NCI-H1930 (cell line): ENCODE data around the gene TEX29.

Source experiments
- DNase-seq, 2 experiments: peaks; one replicate each; lab custom pipeline; 2025; lab: John Stamatoyannopoulos, UW

Gene TEX29

DNA sequence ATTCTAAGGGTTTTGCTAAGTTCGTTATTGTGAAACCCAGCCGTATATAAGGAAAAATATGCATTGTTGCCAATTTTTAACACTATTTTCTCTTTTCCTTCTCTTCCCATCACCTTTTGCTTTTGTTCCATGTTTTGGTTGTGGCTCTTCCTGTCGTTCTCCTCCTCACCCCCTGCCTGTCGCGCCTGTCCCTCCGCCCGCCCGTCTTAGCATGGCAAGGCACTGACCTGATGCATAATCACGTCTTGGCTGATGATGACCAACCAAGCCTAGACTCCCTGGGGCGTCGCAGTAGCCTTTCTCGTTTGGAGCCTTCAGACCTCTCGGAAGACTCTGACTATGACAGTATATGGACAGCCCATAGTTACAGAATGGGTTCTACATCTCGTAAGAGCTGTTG lies 28.5 kb upstream of the TEX29 start:
- DNase-seq, result no peak

DNA sequence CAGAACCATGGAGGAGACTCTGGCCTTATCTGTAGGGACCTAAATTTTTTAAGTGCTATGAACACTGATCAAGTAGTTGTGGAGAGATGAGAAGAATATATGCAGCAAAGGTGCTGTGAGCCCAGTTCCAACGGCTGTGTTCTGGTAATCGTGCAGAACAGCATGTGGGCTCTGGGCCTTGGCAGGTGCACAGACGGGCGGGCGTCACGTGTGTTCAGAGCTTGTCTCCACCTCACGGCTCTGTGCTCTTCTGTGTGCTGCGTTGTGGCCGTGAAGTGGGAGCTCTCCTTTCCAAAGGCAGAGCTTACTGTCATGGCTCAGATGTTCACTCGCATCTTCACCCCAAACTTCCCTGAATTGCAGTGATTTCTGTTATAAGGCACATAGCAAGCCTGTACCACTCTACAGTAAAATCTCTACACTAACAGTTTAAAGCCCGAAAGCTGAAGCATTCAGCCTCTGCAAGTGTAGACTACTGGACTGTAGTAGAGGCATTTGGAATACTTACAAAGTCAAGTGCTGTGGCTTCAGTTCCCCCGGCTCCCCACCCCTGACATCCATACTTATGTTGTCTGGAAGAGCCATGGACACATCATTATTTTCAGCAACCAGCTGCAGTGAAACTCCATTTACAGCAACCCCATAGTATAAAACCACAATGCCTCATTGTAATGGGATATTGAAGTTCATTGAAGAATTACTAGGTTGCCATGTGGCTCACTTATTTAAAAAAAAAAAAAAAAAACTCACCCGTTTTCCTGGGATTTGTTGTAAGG lies 27.5 kb upstream of the TEX29 start:
- no peak for DNase-seq

DNA sequence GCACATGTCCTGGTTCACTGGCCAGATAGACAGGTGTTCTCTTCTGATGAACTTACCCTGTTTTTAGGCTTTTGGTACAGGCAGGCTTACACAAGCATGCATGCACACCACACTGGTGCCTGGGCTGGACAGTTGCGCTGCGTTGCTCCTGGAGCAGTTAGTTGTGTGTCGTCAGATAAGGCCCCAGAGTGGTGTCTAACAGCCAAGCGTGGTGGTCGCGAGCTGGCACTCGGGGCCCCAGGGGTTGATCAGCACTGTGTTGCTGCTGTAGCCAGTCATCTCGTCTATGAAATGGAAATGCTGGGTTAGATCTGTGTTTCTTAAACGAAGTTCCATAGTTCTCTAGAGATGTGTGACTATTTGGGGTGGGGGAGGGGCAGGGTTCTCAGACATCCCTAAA lies 24.6 kb upstream of the TEX29 start:
- no peak for DNase-seq

DNA sequence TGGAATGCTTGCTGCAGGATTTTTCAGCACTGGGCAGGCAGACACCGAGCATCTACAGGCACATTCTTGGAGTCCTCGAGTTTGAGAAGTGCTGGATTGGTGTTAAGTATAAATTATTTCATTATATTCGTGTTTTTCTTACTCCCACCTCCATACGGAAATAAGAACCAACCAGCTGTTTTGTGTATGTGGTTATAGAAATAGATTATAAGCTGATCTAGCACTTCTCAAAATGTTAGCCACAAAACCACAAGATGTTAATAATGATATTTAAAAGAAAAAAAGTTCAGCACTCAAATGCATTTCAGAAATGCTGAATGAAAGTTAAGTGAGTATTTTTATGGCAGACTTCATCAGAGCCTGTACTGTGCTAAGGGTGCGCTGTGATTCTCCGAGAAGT lies 24.0 kb upstream of the TEX29 start:
- no peak for DNase-seq

DNA sequence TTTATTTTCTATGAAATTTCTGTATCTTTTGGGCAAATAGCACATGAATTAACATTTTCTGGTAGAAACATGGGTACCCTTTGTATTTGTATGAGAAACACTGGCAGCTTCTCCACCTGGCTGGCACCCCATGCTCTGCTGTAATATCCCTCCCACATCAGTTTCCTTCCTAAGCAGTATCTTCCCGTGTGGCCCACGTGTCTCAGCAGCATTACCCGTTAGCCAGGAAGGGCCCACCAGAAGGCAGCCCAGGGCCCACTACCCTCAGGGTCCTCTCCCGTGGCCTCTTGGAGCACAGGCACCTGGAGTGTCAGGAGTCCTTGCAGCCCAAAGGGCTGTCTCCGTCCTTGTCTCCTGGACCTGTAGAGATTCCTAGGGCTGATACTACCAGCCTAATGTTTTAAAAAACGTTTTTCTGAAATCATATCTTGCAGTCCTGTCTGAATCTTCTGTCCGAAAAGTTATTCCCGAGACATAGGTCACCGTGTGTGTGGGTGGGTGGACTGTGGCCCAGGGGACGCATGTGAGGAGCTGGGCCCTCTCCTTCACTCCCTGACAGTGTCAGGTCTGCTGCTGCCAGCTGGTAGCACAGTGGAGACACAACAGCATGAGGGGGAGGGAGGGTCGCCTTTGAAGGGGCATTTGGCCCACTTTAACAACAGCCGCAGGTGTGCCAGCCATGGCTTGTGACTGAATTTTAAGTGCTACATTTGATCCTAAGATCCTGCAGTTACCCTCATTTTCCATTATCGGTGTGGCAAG lies 22.0 kb upstream of the TEX29 start:
- no peak for DNase-seq

DNA sequence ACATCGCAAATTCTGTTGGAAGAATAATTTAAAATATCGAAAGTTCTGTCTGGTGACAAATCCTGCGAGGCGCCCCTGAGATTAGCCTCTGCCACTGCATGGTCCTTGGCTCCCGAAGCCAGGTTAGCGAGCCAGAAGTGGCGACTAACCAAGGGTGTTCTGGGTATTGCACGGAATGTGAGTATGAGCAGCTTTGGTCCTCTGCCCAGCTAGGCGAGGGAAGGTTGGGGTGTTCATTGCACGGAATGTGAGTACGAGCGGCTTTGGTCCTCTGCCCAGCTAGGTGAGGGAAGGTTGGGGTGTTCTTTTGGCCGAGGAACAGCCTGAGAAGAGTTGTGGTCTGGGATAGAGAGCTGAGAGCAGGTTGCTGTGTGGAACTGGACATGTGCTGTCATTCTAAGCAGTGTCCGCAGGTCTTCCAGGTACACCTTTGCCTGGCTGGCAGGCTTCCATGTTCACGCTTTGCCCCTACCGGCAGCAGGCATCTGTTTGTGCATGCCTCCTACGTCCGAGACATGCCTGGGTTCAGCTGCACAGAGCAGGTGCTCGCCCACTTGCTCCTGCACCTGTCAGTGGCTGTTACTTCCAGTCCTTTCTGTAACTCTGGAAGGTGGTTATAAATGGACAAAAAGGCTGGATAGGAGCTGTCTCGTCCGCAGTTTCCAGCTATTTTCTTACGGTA lies 18.3 kb upstream of the TEX29 start:
- DNase-seq, result no peak

DNA sequence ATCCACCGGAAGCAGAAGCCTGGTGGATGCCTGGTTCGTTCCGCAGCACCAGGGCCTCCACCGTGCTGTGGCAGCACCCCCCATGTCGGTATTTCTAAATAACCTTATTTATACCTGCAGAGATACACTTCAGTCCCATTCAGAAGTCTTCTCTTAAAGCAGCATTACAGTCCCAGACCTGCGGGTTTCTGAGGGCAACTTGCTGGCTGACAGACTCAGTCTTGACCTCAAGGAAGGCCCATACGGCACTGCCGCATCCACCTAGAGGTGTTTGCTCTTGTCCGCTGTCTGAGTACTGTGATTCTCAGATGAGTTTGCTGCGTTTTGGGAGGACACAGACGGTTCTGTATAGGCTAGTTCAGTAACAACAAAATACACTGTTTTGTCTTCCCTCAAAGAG lies 16.9 kb upstream of the TEX29 start:
- no peak for DNase-seq

DNA sequence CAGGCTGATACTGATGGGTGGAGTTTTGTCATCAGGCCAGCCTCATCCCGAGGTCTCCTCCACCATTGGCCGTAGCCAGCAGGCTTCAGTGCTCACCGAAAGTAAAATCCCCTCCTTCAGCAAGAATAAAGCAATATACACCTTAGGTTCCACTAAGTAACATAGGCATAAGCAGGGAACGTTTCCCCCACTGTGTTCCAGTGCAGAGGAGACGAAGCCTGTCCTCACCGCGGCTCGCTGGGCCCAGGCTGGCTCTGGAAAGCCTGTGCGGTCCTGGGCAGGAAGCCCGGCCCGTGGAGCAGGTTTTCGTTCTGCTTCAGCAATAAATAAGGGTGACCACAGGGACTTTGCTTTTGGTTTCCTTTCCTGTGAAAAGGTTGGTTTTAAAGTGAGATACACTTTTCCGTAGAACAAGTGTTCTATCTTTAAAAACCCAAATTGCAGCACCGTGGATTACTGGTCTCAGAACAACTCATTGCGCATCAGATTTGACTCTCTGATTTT lies 16.3 kb upstream of the TEX29 start:
- no peak for DNase-seq

DNA sequence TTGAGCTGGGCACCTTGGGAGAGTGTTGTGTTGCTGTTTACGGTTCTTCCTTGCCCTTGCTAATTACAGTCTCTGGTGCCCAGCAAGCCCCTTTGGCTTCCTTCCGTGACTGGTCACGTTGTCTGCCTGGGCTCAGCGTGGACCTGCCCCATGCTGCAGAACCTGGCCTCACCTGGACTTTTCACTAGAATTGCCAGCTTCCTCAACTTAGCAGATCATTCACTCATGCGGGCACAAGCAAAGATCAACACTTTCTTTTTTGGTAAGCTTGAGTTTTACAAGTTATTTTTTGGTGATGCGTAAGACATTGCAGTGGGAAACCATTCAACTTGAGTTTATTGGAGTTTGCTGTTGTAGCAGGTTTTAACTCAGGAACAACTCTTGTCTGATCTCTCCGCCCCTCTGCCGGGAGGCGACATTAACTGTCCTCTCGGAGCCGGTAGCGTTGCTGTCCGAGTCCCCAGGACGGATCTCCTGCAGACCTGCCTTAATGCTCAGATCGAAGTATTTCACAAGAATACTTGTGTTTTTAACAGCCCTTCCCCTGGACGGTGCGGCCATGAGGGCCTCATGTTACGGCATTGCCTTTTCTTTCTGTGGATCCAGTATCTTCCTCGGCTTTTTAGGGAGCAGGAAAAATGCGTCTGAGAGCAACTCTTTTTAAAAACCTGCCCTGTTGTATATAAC lies 15.7 kb upstream of the TEX29 start:
- DNase-seq, result no peak

DNA sequence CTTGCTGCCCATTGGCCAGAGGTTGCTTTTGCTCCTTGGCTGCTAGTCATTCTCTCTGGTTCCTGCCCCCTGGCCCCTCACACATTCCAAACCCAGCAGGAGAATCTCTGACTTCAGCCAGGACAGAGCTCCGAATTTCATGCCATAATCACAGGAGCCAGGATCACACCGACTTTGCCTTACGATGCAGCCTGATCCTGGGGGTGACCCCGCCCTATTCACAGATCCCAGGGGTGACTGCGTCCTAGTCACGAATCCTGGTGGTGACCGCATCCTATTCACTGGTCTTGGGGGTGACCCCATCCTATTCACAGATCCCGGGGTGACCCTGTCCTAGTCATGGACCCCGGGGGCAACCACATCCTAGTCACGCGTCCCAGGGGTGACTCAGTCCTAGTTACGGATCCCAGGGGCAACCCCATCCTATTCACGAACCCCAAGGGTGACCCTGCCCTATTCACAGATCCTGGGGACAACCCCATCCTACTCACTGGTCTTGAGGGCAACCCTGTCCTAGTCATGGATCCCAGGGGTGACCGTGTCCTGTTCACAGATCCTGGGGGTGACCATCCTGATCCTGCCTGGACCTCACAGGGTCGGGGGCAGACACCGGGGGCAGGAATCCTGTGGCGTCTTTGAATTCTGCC lies 7.4 kb upstream of the TEX29 start:
- DNase-seq, result no peak

DNA sequence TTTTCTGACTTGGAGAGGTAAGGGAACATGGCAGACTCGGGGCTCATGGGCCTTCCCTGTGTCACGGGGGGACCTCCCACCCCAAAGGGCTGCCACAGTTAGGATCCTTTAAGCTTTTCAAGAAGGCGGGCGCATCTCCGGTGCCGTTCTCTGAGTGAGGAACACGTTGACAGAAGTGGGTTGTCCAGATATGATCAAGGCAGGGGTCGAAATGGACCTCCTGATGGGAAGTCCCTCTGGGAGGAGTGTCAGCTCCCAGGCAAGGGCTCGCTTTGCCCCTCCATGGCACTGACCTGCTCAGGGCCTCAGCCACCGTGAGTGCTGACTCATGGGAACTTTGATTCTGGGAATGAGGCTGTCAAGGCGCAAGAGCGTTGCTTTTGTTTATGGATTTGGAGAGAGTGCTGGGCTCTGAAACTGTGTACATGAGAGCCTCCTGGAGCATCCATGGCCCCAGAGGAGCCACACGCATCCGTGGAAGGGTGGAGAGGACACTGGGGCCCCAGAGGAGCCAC lies 6.5 kb upstream of the TEX29 start:
- DNase-seq, result no peak

DNA sequence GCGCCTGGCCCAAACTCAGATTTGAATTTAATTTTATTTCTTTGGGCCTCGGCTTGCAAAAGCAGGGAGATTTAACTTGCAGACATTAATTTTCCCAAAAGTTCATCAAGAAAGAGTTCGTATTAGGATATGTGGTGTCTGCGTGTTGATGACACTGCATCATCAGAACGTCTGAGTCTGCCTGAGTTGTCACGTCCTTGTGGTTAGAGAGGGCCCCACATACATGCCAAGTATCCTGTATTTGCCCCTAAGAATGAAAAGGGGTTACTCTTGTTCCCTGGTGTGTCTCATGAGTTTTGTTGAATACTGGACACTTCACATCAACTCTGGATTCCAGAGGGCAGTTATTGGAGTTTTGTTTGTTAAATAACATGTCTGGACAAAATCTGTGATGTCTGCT lies 5.6 kb upstream of the TEX29 start:
- DNase-seq, result no peak

DNA sequence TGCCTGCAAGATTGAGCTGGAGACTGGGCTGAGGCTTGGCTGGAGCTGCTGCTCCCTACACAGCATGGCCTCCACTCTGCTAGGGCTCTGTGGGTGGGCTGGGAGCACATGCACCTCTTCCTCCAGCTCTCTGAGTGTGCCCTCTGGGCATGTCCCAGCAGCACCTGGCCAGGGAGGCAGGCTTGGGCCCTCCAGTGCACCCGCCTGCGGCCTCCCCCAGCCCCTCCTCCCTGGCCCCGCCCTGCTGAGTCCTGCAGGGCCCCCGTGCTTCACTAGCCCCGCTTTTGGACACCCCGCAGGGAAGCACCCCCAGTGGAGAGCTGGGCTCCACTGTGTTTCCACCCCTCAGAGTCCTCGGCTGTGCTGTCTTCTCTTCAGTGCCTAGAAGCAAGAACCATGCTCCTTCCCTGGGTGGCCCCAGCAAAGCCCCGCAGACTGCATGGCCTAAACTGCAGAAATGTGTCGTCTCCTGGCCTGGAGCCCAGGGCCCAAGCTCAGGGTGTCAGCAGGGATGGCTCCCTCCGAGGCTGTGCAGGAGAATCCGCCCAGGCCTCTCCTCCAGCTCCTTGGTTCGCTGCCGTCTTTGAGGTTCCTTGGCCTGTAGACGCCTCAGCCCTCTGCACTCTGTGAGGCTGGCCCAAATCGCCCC lies 5.0 kb upstream of the TEX29 start:
- no peak for DNase-seq

DNA sequence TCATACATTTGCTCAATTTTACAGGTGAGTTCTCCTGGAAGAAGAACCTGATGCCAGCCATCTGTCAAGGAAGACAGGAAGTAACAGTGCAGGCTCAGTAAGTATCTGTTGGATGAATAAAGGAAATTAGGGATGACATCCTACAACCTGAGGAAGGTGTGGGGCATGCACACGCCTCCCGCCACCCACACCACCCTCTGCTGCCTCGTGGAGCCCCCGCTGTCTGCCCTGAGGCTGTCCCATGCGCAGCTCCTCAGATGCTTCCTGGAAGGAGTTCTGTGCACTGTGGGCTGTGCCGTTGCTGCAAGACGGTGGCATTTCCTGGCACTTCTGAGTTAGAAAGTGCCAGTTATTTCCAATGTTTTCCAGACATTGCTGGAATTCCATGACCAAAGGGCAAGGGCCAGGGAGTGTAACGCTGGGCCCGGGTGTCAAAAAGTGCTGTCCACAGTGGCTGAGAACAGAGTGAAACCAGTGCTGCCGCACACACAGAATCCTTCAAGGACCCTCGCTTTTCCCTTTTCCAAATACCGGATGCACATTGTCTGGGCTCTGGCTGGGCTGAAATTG lies 4.2 kb upstream of the TEX29 start:
- no peak for DNase-seq

DNA sequence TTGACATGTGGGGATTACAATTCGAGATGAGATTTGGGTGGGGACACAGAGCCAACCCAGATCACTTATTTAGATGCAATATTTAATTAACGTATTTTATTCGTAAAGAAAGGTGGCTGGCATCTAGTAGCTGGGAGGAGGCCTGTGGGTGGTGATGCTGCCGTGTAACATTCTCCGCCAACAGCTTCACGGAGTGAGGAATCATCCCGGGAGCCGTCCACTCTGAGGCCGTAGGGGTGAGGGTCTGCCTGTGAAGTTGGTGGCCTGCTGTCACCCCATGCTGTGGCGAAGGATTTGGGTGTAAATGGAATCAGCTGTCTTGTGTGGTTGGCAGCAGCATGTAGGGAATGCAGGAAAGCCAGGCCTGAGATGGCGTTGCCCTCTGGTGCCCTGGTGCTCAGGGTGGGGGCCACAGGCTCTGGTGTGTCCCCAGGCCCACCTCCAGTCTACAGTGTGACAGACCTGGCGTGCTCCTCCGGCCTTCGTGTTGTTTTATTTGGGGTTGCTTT lies 3.3 kb upstream of the TEX29 start:
- no peak for DNase-seq

DNA sequence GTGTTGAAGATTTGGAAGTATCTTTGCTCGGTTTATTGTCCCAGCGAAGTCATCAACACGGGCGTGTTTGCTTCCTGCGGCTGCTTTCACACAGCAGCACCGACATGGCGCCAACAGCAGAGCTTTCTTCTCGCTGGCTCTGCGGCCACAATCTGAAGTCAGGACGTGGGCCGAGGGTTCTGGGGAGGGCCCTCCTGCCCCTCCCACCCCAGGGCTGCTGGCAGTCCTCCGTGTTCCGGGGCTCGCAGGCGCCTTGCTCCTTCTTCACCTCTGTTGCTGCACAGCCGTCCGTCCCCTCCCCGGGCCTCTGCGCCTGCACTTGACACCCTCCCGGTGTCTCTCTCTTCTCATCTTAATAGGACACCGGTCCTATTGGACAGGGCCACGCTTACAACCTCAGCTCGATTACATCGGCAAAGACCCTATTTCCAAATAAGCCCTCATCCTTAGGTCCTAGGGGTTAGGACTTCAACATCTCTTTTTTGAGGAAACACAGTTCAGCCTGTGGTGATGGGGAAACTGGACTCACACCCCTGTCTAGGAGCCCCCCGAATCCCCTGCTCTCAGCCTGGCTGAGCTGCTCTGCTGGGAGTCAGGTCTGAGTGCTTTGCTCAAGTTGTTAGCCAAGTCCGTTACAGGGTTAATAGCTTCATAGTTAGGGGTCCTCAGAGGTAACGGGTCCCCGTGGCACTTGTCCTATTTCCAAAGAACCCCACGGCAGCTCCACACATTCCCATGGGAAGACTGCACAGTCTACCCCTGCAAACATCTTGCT lies 2.7 kb upstream of the TEX29 start:
- DNase-seq, result no peak

DNA sequence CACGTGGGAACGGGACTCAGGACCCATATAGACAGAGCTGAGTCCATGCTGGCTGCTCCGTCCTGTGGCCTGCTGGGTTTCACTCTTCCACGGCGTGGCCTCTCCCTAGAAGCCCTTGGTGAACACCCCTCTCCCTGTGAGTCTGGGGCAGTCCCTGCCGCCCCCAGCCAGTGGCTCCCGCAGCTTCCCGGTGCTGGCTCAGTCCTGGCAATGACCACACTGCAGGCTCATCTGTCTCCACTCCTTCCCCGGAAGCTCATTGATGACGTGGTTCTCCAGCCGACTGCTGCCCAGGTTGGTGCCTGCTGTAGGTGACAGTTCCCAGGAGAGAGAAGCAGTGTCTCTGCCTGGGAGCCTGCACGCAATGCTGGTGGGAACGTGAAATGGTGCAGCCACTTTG lies 2.1 kb upstream of the TEX29 start:
- no peak for DNase-seq

DNA sequence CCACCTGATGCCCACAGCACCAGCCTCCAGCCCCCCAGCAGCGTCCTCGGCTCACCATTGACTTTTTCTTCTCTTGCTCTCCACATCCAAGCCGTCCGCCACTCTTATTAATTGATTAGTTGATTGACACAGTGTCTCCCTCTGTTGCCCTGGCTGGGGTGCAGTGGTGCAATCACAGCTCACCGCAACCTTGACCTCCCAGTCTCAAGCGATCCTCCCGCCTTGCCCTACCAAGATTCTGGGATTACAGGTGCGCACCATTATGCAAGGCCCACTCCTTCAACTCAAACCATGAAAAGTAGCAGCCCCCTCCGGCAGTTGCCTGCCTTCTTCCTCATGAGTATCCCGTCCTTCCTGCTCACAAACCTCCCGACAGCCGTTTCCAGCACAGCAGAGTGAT lies 921 bp upstream of the TEX29 start:
- no peak for DNase-seq

DNA sequence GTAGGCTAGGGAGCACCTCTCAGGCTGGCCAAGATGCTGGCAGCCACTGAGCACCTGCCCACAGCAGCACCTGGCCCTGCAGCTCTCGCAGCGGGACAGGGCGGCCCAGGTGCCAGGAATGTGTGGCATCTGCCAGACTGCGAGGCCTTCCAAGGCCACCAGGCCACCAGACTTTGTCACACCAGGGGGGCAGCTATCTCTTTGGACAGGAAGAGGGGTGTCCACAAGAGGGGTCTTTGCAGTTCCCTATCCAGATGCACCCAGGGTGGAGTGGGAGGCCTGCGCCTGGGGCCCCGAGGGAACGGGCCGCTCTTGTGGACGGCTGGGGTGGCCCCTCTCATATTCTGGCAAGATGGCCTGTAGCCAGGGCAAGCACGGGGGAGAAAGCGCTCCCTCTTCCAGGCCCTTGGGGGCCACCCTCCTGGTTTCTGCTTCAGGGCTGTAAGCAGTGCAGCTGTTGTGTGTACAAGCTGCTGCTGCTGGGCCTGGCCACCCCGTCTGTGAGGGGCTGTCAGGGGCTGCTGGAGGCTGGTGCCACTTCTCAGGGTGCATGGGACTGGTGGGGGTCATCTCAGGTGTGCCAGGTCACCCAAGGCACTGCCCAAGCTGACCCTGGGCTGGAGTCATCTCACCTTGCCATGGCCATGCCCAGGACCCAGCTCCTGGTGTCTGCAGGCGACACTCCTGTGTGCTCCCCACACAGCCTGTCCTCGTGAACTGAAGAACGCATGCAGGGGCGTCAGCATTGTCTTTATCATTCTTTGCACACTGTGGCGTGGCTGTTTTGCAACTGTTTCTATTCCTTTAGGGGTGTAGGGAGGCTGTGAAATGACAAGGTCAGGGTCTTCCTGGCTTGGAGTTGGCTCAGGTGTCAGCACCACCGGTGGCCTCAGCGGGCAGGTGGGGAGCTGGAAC lies 1.8 kb downstream of the TEX29 start:
- DNase-seq, result no peak
